Neuron (in vitro differentiated cells): ENCODE results near the gene RNF150.

Experiments used
- H2AFZ ChIP-seq: one replicate; pipeline ENCODE4 v1.6.1; 2013; ENCODE audit warnings: low read depth, mild to moderate bottlenecking, inconsistent platforms, low read length, moderate library complexity
- H3K27me3 ChIP-seq: one replicate; pipeline ENCODE4 v1.6.1; 2013; ENCODE audit warnings: low read length; ENCODE audit not compliant: insufficient read depth
- H3K36me3 ChIP-seq: one replicate; pipeline ENCODE4 v1.6.1; 2013; ENCODE audit warnings: low read length; ENCODE audit not compliant: insufficient read depth
- H3K4me1 ChIP-seq: one replicate; pipeline ENCODE4 v1.6.1; 2013; ENCODE audit warnings: low read length; ENCODE audit not compliant: insufficient read depth
- H3K4me3 ChIP-seq: 2 replicates; pipeline ENCODE4 v1.5.1; 2013; ENCODE audit warnings: mild to moderate bottlenecking, low read length, moderate library complexity
- H3K9me3 ChIP-seq: one replicate; pipeline ENCODE4 v1.6.1; 2013; ENCODE audit warnings: low read length

RNF150 gene

GRCh38 chr4:140968371-140968770 lies 164.9 kb downstream of the RNF150 start:
- Histone ChIP-seq H3K9me3 (no peaks in the 10 kb centered on the region), H3K4me3 (no peak overlapping the region), H3K4me1 (no peaks in the 10 kb centered on the region), H2AFZ (no peak overlapping the region), H3K27me3 (no peaks in the 10 kb centered on the region), H3K36me3 (peaks cover 20% of the 10 kb centered on the region)

- no peak overlapping the region for H3K4me3 ChIP-seq
- H3K4me1 ChIP-seq, result no peaks in the 10 kb centered on the region
- no peak overlapping the region for H2AFZ ChIP-seq
- peaks cover 20% of the 10 kb centered on the region for H3K36me3 ChIP-seq
- no peaks in the 10 kb centered on the region for H3K9me3 ChIP-seq
- no peaks in the 10 kb centered on the region for H3K27me3 ChIP-seq
These were observed 169.4 kb downstream of the RNF150 start for GRCh38 chr4:140963883-140964282.

GRCh38 chr4:140955641-140956040 lies 177.6 kb downstream of the RNF150 start:
- no peak overlapping the region for H2AFZ ChIP-seq
- no peak overlapping the region for H3K4me3 ChIP-seq

GRCh38 chr4:140952717-140953116 lies 180.6 kb downstream of the RNF150 start:
- Histone ChIP-seq H2AFZ (no peak overlapping the region), H3K9me3 (no peaks in the 10 kb centered on the region), H3K4me1 (no peaks in the 10 kb centered on the region), H3K27me3 (no peaks in the 10 kb centered on the region), H3K4me3 (no peak overlapping the region), H3K36me3 (no peaks in the 10 kb centered on the region)

More at GRCh38 chr4:140955641-140956040, 177.6 kb downstream of the RNF150 start:
- Histone ChIP-seq H3K27me3 (no peaks in the 10 kb centered on the region), H3K9me3 (no peaks in the 10 kb centered on the region), H3K4me1 (no peaks in the 10 kb centered on the region), H3K36me3 (peaks cover 2% of the 10 kb centered on the region)

- Histone ChIP-seq H2AFZ (no peak overlapping the region), H3K36me3 (peaks cover 11% of the 10 kb centered on the region), H3K27me3 (no peaks in the 10 kb centered on the region), H3K4me1 (no peaks in the 10 kb centered on the region), H3K9me3 (peaks cover 2% of the 10 kb centered on the region), H3K4me3 (no peak overlapping the region)
These were observed 185.8 kb downstream of the RNF150 start for GRCh38 chr4:140947506-140947905.

DNA sequence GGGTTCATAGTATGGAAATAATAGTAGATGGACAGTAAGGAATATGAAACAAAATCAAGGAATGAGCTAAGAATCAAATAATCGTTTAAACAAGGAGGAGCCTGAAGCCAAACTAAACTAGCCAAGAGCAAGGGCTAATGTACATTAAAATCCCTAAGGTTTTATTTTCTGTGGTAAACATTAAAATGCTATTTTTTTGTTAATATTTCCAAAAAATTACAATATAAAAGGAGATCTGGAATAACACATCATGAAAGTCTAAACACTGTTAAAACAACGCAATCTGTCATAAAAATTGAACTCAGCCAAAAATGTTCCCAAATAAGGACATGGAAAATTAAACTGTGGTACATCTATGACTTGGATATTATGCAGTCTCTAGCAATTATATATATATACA lies 188.2 kb downstream of the RNF150 start:
- H3K4me3 ChIP-seq, result no peak overlapping the region
- H3K4me1 ChIP-seq, result no peaks in the 10 kb centered on the region
- peaks cover 2% of the 10 kb centered on the region for H3K9me3 ChIP-seq
- H3K36me3 ChIP-seq, result peaks cover 15% of the 10 kb centered on the region
- H3K27me3 ChIP-seq, result no peaks in the 10 kb centered on the region
- H2AFZ ChIP-seq, result no peak overlapping the region

- peaks cover 2% of the 10 kb centered on the region for H3K9me3 ChIP-seq
- no peak overlapping the region for H3K4me3 ChIP-seq
- no peaks in the 10 kb centered on the region for H3K27me3 ChIP-seq
- H3K36me3 ChIP-seq, result peaks cover 15% of the 10 kb centered on the region
- no peak overlapping the region for H2AFZ ChIP-seq
- H3K4me1 ChIP-seq, result no peaks in the 10 kb centered on the region
These were observed 188.7 kb downstream of the RNF150 start for GRCh38 chr4:140944572-140944971.

DNA sequence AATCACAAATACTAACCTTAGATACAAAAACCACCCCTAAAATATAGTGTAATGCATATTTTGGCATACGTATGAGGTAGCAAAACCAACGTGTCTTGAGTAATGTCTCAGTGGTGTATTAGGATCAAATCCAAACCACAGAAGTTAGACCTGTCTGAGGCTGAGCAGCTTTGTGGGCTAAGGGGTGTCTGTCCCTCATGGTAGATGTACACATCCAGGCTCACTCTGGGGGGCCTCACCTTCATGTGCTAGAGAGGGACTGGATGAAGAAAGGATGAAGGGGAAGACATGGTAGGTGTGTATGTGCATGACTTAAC lies 189.1 kb downstream of the RNF150 start:
- H2AFZ ChIP-seq, result no peak overlapping the region
- no peaks in the 10 kb centered on the region for H3K27me3 ChIP-seq
- H3K36me3 ChIP-seq, result peaks cover 15% of the 10 kb centered on the region
- H3K4me3 ChIP-seq, result no peak overlapping the region
- no peaks in the 10 kb centered on the region for H3K4me1 ChIP-seq
- H3K9me3 ChIP-seq, result peaks cover 2% of the 10 kb centered on the region

DNA sequence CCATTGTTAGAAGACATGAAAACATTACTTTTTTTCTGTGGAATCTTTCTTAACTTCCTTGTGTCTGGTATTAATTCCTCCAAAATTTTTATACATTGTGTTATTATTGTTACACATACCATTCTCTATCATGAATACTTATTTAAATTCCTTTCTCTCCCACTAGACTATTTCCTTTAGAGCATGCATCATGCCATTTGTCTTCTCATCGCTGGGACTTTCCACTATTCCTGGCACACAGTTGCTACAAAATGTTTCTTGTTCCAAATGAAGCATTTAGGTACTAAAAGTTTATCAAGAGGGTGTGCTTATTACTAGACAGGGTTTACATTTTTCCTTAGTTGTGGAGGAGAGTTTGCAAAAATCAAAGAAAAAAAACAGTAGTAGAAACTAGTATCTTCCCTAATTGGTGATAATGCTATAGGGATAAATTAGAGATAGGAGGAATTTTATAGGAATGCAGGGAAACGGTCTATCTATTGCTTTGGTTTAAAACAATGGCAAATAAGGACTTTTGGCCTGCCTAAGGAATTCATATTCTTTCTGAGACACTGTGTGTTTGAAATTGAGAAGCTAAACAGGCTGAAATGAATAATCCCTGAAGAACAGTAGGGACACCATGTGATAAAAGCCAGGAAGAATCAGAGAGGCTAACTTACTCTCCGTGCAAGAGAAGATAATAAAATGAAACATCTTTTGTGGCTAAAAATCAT lies 189.6 kb downstream of the RNF150 start:
- Histone ChIP-seq H3K4me1 (no peaks in the 10 kb centered on the region), H3K4me3 (no peak overlapping the region), H2AFZ (no peak overlapping the region), H3K27me3 (no peaks in the 10 kb centered on the region), H3K36me3 (peaks cover 15% of the 10 kb centered on the region), H3K9me3 (peaks cover 2% of the 10 kb centered on the region)

GRCh38 chr4:140940589-140940988 lies 192.7 kb downstream of the RNF150 start:
- Histone ChIP-seq H3K4me3 (no peak overlapping the region), H3K27me3 (no peaks in the 10 kb centered on the region), H3K4me1 (no peaks in the 10 kb centered on the region), H2AFZ (no peak overlapping the region), H3K9me3 (no peaks in the 10 kb centered on the region), H3K36me3 (peaks cover 6% of the 10 kb centered on the region)

DNA sequence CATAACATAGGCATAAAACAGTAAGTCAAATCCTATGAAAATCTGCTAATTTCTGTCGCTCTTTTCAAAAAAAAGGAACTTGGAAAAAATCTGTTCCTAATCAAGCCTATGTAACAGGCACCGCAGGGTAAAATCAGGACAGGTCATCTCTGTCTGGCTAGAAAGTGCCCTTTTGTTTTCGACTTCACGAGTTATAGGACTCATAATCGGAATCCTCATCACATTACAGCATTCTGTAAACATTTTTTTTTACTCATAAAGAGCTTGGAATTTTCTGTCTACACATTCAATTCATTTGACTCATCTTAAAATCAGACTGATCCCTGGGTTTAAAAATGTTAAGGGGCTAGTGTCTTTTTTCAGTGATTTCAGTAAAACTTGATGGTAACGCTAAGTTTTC lies 195.4 kb downstream of the RNF150 start:
- Histone ChIP-seq H3K4me3 (no peak overlapping the region), H3K4me1 (no peaks in the 10 kb centered on the region), H3K27me3 (no peaks in the 10 kb centered on the region), H3K36me3 (peaks cover 6% of the 10 kb centered on the region), H2AFZ (no peak overlapping the region), H3K9me3 (no peaks in the 10 kb centered on the region)

DNA sequence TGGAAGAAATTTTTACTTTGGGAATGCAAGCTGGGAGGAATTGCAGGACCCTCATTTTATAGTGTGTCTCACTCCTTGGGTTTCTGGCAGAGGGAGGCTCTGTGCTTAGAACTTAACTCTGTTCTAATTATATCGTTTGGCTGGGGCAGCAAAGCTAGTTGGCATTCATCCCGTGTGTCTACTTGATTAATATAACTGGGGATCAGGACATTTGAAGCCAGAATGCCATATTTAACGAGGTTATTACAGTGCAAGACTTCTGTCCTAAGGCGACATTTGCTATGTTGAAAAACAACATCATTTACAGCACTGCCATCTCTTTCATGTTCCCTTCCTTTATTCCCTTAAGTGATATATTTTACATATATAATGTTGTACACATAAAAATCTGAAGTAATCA lies 198.0 kb downstream of the RNF150 start:
- H3K4me1 ChIP-seq, result no peaks in the 10 kb centered on the region
- no peak overlapping the region for H3K4me3 ChIP-seq
- no peak overlapping the region for H2AFZ ChIP-seq
- H3K27me3 ChIP-seq, result no peaks in the 10 kb centered on the region
- peaks cover 5% of the 10 kb centered on the region for H3K36me3 ChIP-seq
- no peaks in the 10 kb centered on the region for H3K9me3 ChIP-seq

GRCh38 chr4:140932501-140933045 lies 200.7 kb downstream of the RNF150 start:
- H3K36me3 ChIP-seq, result peaks cover 5% of the 10 kb centered on the region
- no peak overlapping the region for H2AFZ ChIP-seq
- no peaks in the 10 kb centered on the region for H3K9me3 ChIP-seq
- H3K4me1 ChIP-seq, result no peaks in the 10 kb centered on the region
- H3K27me3 ChIP-seq, result no peaks in the 10 kb centered on the region
- H3K4me3 ChIP-seq, result no peak overlapping the region

DNA sequence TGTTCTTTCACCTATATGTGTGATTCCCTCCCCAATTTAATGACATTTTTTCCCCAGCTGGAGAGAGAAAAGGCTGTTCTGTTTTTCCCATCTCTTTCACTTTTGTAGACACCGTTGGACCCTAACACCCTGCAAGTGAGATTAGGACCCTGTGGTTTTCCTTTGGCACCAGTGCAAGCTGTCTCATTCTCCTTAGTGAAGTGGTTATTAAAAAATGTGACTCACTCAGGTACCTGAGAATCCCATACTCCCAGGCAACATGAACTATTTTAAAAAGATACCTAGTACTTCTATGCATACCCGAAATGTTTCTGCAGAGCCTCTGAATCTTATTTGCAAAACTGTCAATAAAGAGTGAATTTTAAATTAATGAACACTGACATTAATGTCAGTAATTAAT lies 201.4 kb downstream of the RNF150 start:
- Histone ChIP-seq H3K4me1 (no peaks in the 10 kb centered on the region), H3K4me3 (no peak overlapping the region), H3K36me3 (peaks cover 5% of the 10 kb centered on the region), H3K9me3 (no peaks in the 10 kb centered on the region), H3K27me3 (no peaks in the 10 kb centered on the region), H2AFZ (no peak overlapping the region)
